Measurements from ENCODE around the gene PLCXD1.

PLCXD1 gene

DNA sequence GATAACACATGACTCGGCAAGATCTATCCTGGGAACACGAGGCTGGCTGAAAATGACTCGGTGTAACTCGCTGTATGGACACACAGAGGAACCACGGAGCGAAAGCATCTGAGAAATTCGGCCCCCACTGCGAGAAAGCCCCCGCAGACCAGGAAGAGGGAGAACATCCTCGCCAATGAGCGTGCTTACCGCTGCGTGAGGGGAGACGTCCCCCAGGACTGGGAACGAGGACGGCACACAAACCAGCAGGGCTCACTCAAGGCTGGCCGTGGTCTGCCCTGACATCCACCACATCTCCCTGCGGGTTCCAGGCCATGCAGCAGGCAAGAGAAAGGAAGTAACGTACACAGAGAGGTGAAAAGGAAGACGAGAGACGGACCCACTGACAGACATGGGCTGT lies 55.0 kb downstream of the PLCXD1 start:
- 91 to 94% methylated on average over 21 of the region's 21 CpGs for WGBS, 2 experiments
- Histone ChIP-seq H3K27ac (ENCODE audit: insufficient read depth, low read depth, low read length, poor library complexity, severe bottlenecking) (no peak overlapping the region), H3K36me3 (ENCODE audit: control insufficient read depth, insufficient read depth, low read length) (peaks cover 14% of the 10 kb centered on the region), H3K4me1 (ENCODE audit: control insufficient read depth, insufficient read depth, low read length) (no peaks in the 10 kb centered on the region), H3K27me3 (ENCODE audit: control insufficient read depth, insufficient read depth, low read length, poor library complexity, severe bottlenecking) (no peaks in the 10 kb centered on the region), H3K9me3 (ENCODE audit: control insufficient read depth, low read length) (no peaks in the 10 kb centered on the region), H3K4me3 (ENCODE audit: insufficient read depth, low read depth, low read length) (no peak overlapping the region)

GRCh38 chrX:337331-337831 lies 56.2 kb downstream of the PLCXD1 start:
- H3K27me3 ChIP-seq (ENCODE audit: control insufficient read depth, insufficient read depth, low read length, poor library complexity, severe bottlenecking), result no peaks in the 10 kb centered on the region
- no peaks in the 10 kb centered on the region for H3K9me3 ChIP-seq (ENCODE audit: control insufficient read depth, low read length)
- H3K4me1 ChIP-seq (ENCODE audit: control insufficient read depth, insufficient read depth, low read length), result no peaks in the 10 kb centered on the region
- H3K36me3 ChIP-seq (ENCODE audit: control insufficient read depth, insufficient read depth, low read length), result peaks cover 17% of the 10 kb centered on the region
- H3K4me3 ChIP-seq (ENCODE audit: insufficient read depth, low read depth, low read length), result no peak overlapping the region
- 89 to 90% methylated on average over 38 of the region's 38 CpGs for WGBS, 2 experiments
- H3K27ac ChIP-seq (ENCODE audit: insufficient read depth, low read depth, low read length, poor library complexity, severe bottlenecking), result no peak overlapping the region

GRCh38 chrX:338281-338835 lies 57.2 kb downstream of the PLCXD1 start:
- Histone ChIP-seq H3K9me3 (ENCODE audit: control insufficient read depth, low read length) (no peaks in the 10 kb centered on the region), H3K4me1 (ENCODE audit: control insufficient read depth, insufficient read depth, low read length) (no peaks in the 10 kb centered on the region), H3K4me3 (ENCODE audit: insufficient read depth, low read depth, low read length) (no peak overlapping the region), H3K27me3 (ENCODE audit: control insufficient read depth, insufficient read depth, low read length, poor library complexity, severe bottlenecking) (no peaks in the 10 kb centered on the region), H3K36me3 (ENCODE audit: control insufficient read depth, insufficient read depth, low read length) (peaks cover 15% of the 10 kb centered on the region), H3K27ac (ENCODE audit: insufficient read depth, low read depth, low read length, poor library complexity, severe bottlenecking) (no peak overlapping the region)
- 93 to 94% methylated on average over 53 of the region's 53 CpGs for WGBS, 2 experiments

GRCh38 chrX:338836-339400 lies 57.7 kb downstream of the PLCXD1 start:
- Histone ChIP-seq H3K27me3 (ENCODE audit: control insufficient read depth, insufficient read depth, low read length, poor library complexity, severe bottlenecking) (no peaks in the 10 kb centered on the region), H3K4me3 (ENCODE audit: insufficient read depth, low read depth, low read length) (no peak overlapping the region), H3K4me1 (ENCODE audit: control insufficient read depth, insufficient read depth, low read length) (no peaks in the 10 kb centered on the region), H3K27ac (ENCODE audit: insufficient read depth, low read depth, low read length, poor library complexity, severe bottlenecking) (no peak overlapping the region), H3K36me3 (ENCODE audit: control insufficient read depth, insufficient read depth, low read length) (peaks cover 15% of the 10 kb centered on the region), H3K9me3 (ENCODE audit: control insufficient read depth, low read length) (no peaks in the 10 kb centered on the region)
- 96 to 97% methylated on average over 41 to 43 of the region's 44 CpGs for WGBS, 2 experiments

DNA sequence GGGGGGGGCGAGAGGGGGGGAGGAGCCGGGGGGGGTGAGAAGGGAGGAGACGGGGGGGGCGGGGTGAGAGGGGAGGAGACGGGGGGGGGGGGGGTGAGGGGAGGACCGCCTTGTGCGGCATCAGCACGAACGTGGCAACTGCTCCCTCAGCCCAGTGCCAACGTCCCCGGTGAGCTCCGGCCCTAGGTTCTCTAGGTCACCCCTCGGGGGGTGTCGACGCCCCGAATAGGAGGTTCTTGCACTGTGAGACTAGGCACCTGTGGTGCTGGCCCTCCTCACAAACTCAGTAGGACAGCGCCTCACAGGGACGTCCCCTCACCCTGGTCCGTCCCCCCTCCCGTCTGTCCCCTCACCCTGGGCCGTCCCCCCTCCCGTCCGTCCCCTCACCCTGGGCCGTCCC lies 58.9 kb downstream of the PLCXD1 start:
- no peak overlapping the region for H3K27ac ChIP-seq (ENCODE audit: insufficient read depth, low read depth, low read length, poor library complexity, severe bottlenecking)
- peaks cover 27% of the 10 kb centered on the region for H3K36me3 ChIP-seq (ENCODE audit: control insufficient read depth, insufficient read depth, low read length)
- no peaks in the 10 kb centered on the region for H3K9me3 ChIP-seq (ENCODE audit: control insufficient read depth, low read length)
- no peaks in the 10 kb centered on the region for H3K4me1 ChIP-seq (ENCODE audit: control insufficient read depth, insufficient read depth, low read length)
- 93 to 95% methylated on average over 15 to 20 of the region's 24 CpGs for WGBS, 2 experiments
- H3K27me3 ChIP-seq (ENCODE audit: control insufficient read depth, insufficient read depth, low read length, poor library complexity, severe bottlenecking), result no peaks in the 10 kb centered on the region
- no peak overlapping the region for H3K4me3 ChIP-seq (ENCODE audit: insufficient read depth, low read depth, low read length)

GRCh38 chrX:340641-341423 lies 59.7 kb downstream of the PLCXD1 start:
- H3K27ac ChIP-seq (ENCODE audit: insufficient read depth, low read depth, low read length, poor library complexity, severe bottlenecking), result no peak overlapping the region
- no peaks in the 10 kb centered on the region for H3K27me3 ChIP-seq (ENCODE audit: control insufficient read depth, insufficient read depth, low read length, poor library complexity, severe bottlenecking)
- WGBS, 2 experiments, result 94 to 95% methylated on average over 52 of the region's 52 CpGs
- H3K4me1 ChIP-seq (ENCODE audit: control insufficient read depth, insufficient read depth, low read length), result no peaks in the 10 kb centered on the region
- peaks cover 28% of the 10 kb centered on the region for H3K36me3 ChIP-seq (ENCODE audit: control insufficient read depth, insufficient read depth, low read length)
- H3K4me3 ChIP-seq (ENCODE audit: insufficient read depth, low read depth, low read length), result no peak overlapping the region
- H3K9me3 ChIP-seq (ENCODE audit: control insufficient read depth, low read length), result no peaks in the 10 kb centered on the region

- no peak overlapping the region for H3K4me3 ChIP-seq (ENCODE audit: insufficient read depth, low read depth, low read length)
- H3K27ac ChIP-seq (ENCODE audit: insufficient read depth, low read depth, low read length, poor library complexity, severe bottlenecking), result no peak overlapping the region
- H3K36me3 ChIP-seq (ENCODE audit: control insufficient read depth, insufficient read depth, low read length), result peaks cover 26% of the 10 kb centered on the region
- H3K9me3 ChIP-seq (ENCODE audit: control insufficient read depth, low read length), result no peaks in the 10 kb centered on the region
- WGBS, 2 experiments, result 95% methylated on average over 36 of the region's 36 CpGs
- H3K27me3 ChIP-seq (ENCODE audit: control insufficient read depth, insufficient read depth, low read length, poor library complexity, severe bottlenecking), result no peaks in the 10 kb centered on the region
- no peaks in the 10 kb centered on the region for H3K4me1 ChIP-seq (ENCODE audit: control insufficient read depth, insufficient read depth, low read length)
Measured at GRCh38 chrX:341541-342101, 60.4 kb downstream of the PLCXD1 start.

DNA sequence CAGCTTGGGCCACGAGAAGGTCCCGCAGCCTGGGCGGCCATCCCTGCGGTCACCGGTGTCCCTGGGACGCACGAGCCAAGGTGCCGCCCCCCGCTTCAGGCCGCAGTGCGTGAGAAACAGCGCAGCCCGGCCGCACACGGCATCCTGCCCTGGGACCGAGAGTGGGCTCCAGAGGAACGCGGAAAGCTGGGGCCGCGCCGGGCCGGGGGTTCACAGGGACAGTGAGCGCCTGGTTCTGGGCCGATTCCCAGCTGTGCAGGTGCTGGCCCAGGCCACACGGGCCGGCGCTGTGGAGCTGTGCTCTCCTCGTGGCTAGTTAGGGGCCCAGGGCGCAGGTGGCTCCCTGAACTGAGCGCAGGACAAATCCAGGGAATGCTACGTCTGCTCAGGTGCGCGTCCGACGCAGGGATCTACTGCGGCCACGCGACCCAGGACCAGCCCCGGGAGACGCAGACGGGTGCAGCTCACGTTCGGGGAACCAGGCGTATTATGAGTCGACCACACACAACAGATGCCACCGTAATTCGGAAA lies 63.3 kb downstream of the PLCXD1 start:
- Histone ChIP-seq H3K27me3 (ENCODE audit: control insufficient read depth, insufficient read depth, low read length, poor library complexity, severe bottlenecking) (no peaks in the 10 kb centered on the region), H3K36me3 (ENCODE audit: control insufficient read depth, insufficient read depth, low read length) (peaks cover 19% of the 10 kb centered on the region), H3K27ac (ENCODE audit: insufficient read depth, low read depth, low read length, poor library complexity, severe bottlenecking) (no peak overlapping the region), H3K4me3 (ENCODE audit: insufficient read depth, low read depth, low read length) (no peak overlapping the region), H3K9me3 (ENCODE audit: control insufficient read depth, low read length) (no peaks in the 10 kb centered on the region), H3K4me1 (ENCODE audit: control insufficient read depth, insufficient read depth, low read length) (no peaks in the 10 kb centered on the region)
- WGBS, 2 experiments, result 96% methylated on average over 47 of the region's 47 CpGs

DNA sequence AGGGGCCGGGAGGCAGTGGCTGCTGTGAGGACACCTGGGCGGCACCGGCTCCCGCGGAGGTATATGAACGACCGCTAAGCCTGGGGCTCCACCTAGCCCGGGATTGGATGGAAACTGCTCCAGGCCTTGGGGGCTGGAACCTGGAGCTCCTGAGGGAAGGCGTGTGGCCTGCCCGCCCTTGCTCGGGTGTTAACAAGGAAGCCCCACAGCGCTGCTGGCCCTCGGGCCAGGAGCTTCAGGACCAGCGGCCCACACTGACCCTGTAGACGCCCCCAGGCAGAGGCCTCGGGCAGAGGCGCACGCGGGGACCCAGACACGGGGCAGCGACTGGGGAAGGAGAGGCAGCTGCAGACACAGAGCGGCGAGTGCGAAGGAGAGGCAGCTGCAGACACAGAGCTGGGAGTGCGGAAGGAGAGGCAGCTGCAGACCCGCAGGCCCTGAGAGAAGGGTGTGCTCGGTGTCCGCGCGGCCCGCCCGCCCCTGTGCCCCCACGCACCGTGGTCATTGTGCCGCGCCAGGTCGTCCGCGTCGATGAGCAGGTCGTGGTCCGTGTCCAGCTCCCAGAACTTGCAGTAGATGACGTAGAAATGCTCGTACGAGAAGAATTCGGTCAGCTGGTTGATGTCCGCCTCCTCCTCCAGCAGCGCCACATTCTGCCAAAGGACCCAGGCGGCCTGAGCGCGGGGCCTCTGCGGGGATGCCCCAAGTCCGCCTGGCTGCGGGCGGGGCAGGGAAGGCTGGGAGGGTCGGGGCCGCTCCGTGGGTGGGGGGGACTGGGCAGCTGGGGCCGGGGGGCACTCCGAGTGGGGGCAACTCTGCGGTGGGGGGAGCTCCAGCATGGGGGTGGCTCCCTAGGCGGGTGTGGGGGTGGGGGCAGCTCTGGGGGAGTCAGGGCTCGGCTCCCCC lies 64.1 kb downstream of the PLCXD1 start:
- Histone ChIP-seq H3K27me3 (ENCODE audit: control insufficient read depth, insufficient read depth, low read length, poor library complexity, severe bottlenecking) (no peaks in the 10 kb centered on the region), H3K36me3 (ENCODE audit: control insufficient read depth, insufficient read depth, low read length) (peaks cover 19% of the 10 kb centered on the region), H3K27ac (ENCODE audit: insufficient read depth, low read depth, low read length, poor library complexity, severe bottlenecking) (no peak overlapping the region), H3K4me1 (ENCODE audit: control insufficient read depth, insufficient read depth, low read length) (no peaks in the 10 kb centered on the region), H3K4me3 (ENCODE audit: insufficient read depth, low read depth, low read length) (no peak overlapping the region), H3K9me3 (ENCODE audit: control insufficient read depth, low read length) (no peaks in the 10 kb centered on the region)
- 95 to 96% methylated on average over 63 of the region's 63 CpGs for WGBS, 2 experiments

All from ectodermal cell (in vitro differentiated cells).